GM12878 (cell line): ENCODE measurements around the gene DHRS12.

Experiments
- CBX5 ChIP-seq: sonication (generic); IDR thresholded peaks from 2 replicates; pipeline ENCODE4 v1.6.1; 2016; ENCODE audit warnings: low read depth, moderate library complexity, mild to moderate bottlenecking, inconsistent platforms
- CEBPB ChIP-seq, 2 experiments: fragments of 150-350 bp in 1 of 2; IDR thresholded peaks; 2 replicates each; pipeline ENCODE4 v1.6.1; 2012 to 2014; ENCODE audit warnings: low read depth in 2 of 2, low read length in 2 of 2, borderline replicate concordance in 1 of 2, inconsistent platforms in 1 of 2
- MXI1 ChIP-seq: fragments of 150-350 bp; IDR thresholded peaks from 2 replicates; pipeline ENCODE4 v1.6.1; 2011; ENCODE audit warnings: low read depth, mild to moderate bottlenecking, inconsistent platforms, low read length, improper control_type of control experiment
- TF ChIP-seq, protein P1 (sequence below): IDR thresholded peaks from 2 replicates; pipeline ENCODE4 v1.6.1; 2012; ENCODE audit warnings: low read depth, low read length, improper control_type of control experiment
- TF ChIP-seq, protein P2 (sequence below), 3 experiments: IDR thresholded peaks in 2 of 3; conservative IDR thresholded peaks in 1 of 3; 2 replicates each; pipeline ENCODE4 v1.5.1; 2011; ENCODE audit warnings: low read depth in 3 of 3, low read length in 3 of 3, mild to moderate bottlenecking in 3 of 3, control low read depth in 2 of 3, moderate library complexity in 2 of 3, inconsistent platforms in 1 of 3, mixed read lengths in 1 of 3; ENCODE audit not compliant: control insufficient read depth in 2 of 3, insufficient read depth in 1 of 3; ENCODE audit errors: extremely low read depth in 1 of 3
- TF ChIP-seq, protein P3 (sequence below): fragments of 450-650 bp; IDR thresholded peaks from 2 replicates; pipeline ENCODE4 v1.6.1; 2017; ENCODE audit warnings: mild to moderate bottlenecking, moderate library complexity

DNA sequence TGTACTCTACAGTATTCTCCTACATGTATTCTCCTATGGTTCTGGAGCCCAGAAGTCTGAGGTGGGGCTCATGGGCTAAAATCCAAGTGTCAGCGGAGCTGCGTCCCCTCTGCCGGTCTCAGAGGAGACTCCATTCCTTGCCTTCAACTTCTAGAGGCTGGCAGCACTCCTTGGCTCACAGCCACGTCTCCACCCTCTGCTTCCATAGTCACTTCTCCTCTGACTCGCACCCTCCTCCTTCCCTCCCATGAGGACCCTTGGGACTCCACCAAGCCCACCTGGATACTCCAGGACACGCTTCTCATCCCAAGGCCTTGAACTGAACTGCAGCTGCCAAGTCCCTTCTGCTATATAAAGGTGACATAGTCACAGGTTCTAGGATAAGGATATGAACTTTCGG, 27.8 kb downstream of the DHRS12 start:
- TF ChIP-seq, protein P1, sequence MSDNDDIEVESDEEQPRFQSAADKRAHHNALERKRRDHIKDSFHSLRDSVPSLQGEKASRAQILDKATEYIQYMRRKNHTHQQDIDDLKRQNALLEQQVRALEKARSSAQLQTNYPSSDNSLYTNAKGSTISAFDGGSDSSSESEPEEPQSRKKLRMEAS, result no peak
- TF ChIP-seq, protein P2, sequence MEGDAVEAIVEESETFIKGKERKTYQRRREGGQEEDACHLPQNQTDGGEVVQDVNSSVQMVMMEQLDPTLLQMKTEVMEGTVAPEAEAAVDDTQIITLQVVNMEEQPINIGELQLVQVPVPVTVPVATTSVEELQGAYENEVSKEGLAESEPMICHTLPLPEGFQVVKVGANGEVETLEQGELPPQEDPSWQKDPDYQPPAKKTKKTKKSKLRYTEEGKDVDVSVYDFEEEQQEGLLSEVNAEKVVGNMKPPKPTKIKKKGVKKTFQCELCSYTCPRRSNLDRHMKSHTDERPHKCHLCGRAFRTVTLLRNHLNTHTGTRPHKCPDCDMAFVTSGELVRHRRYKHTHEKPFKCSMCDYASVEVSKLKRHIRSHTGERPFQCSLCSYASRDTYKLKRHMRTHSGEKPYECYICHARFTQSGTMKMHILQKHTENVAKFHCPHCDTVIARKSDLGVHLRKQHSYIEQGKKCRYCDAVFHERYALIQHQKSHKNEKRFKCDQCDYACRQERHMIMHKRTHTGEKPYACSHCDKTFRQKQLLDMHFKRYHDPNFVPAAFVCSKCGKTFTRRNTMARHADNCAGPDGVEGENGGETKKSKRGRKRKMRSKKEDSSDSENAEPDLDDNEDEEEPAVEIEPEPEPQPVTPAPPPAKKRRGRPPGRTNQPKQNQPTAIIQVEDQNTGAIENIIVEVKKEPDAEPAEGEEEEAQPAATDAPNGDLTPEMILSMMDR (IDR thresholded peaks at IDR 0.05 in 2 of 3, conservative IDR thresholded peaks at IDR 0.05 in 1 of 3; ENCODE audit: control insufficient read depth in 2 of 3, extremely low read depth in 1 of 3, insufficient read depth in 1 of 3, low read depth in 3 of 3, low read length in 3 of 3), result no peak
- TF ChIP-seq CBX5 (no peak), MXI1 (no peak), CEBPB (IDR thresholded peaks at IDR 0.05; ENCODE audit: borderline replicate concordance in 1 of 2, low read depth in 2 of 2, low read length in 2 of 2) (no peak)
- TF ChIP-seq, protein P3, sequence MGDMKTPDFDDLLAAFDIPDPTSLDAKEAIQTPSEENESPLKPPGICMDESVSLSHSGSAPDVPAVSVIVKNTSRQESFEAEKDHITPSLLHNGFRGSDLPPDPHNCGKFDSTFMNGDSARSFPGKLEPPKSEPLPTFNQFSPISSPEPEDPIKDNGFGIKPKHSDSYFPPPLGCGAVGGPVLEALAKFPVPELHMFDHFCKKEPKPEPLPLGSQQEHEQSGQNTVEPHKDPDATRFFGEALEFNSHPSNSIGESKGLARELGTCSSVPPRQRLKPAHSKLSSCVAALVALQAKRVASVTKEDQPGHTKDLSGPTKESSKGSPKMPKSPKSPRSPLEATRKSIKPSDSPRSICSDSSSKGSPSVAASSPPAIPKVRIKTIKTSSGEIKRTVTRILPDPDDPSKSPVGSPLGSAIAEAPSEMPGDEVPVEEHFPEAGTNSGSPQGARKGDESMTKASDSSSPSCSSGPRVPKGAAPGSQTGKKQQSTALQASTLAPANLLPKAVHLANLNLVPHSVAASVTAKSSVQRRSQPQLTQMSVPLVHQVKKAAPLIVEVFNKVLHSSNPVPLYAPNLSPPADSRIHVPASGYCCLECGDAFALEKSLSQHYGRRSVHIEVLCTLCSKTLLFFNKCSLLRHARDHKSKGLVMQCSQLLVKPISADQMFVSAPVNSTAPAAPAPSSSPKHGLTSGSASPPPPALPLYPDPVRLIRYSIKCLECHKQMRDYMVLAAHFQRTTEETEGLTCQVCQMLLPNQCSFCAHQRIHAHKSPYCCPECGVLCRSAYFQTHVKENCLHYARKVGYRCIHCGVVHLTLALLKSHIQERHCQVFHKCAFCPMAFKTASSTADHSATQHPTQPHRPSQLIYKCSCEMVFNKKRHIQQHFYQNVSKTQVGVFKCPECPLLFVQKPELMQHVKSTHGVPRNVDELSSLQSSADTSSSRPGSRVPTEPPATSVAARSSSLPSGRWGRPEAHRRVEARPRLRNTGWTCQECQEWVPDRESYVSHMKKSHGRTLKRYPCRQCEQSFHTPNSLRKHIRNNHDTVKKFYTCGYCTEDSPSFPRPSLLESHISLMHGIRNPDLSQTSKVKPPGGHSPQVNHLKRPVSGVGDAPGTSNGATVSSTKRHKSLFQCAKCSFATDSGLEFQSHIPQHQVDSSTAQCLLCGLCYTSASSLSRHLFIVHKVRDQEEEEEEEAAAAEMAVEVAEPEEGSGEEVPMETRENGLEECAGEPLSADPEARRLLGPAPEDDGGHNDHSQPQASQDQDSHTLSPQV, result no peak
